GM18498 (cell line): ENCODE results near the gene EFCAB8.
"Not testable (repeated sequence)": the region's sequence is repeated elsewhere in the genome, so short reads cannot be mapped to it uniquely, and the experiment has no call there.

ENCODE experiments used
- ATAC-seq: cut with Tn5 transposase; IDR thresholded peaks from one replicate; pipeline ENCODE4 v1.9.1; 2021; ENCODE audit warnings: mild to moderate bottlenecking, moderate library complexity; ENCODE audit not compliant: unreplicated experiment

The EFCAB8 gene

GRCh38 chr20:32886652-32887051, 27.9 kb downstream of the EFCAB8 start:
- ATAC-seq = no peak

GRCh38 chr20:32887492-32887891, 28.8 kb downstream of the EFCAB8 start:
- no peak for ATAC-seq

GRCh38 chr20:32888636-32889035, 29.9 kb downstream of the EFCAB8 start:
- ATAC-seq = no peak

GRCh38 chr20:32889281-32889680, 30.6 kb downstream of the EFCAB8 start:
- no peak for ATAC-seq

- ATAC-seq = no peak
Observed at GRCh38 chr20:32891491-32891890, 32.8 kb downstream of the EFCAB8 start.

GRCh38 chr20:32891926-32892660, 33.4 kb downstream of the EFCAB8 start:
- no peak for ATAC-seq

- ATAC-seq = no peak
Observed at GRCh38 chr20:32893263-32894025, 34.7 kb downstream of the EFCAB8 start.

- no peak for ATAC-seq
Observed at GRCh38 chr20:32894026-32894483, 35.3 kb downstream of the EFCAB8 start.

GRCh38 chr20:32894711-32895355, 36.1 kb downstream of the EFCAB8 start:
- ATAC-seq = no peak

GRCh38 chr20:32896521-32897280, 38.0 kb downstream of the EFCAB8 start:
- no peak for ATAC-seq

GRCh38 chr20:32898729-32899128, 40.0 kb downstream of the EFCAB8 start:
- no peak for ATAC-seq

GRCh38 chr20:32902456-32903420, 44.0 kb downstream of the EFCAB8 start:
- no peak for ATAC-seq

- no peak for ATAC-seq
Observed at GRCh38 chr20:32903666-32904175, 45.0 kb downstream of the EFCAB8 start.

GRCh38 chr20:32904678-32905077, 46.0 kb downstream of the EFCAB8 start:
- ATAC-seq = not testable (repeated sequence)

GRCh38 chr20:32906200-32906599, 47.5 kb downstream of the EFCAB8 start:
- no peak for ATAC-seq

- ATAC-seq = no peak
Observed at GRCh38 chr20:32906871-32907495, 48.3 kb downstream of the EFCAB8 start.

- ATAC-seq = no peak
Observed at GRCh38 chr20:32907886-32908285, 49.2 kb downstream of the EFCAB8 start.

- ATAC-seq = no peak
Observed at GRCh38 chr20:32908334-32909292, 49.9 kb downstream of the EFCAB8 start.
